SK-N-SH (cell line): ENCODE measurements around the gene APOBEC2. TPM values are rescaled to one million over a fixed set of nuclear protein-coding genes. Genes with fewer than 3 reads are reported as not detected.
"Not testable (repeated sequence)": the region's sequence is repeated elsewhere in the genome, so short reads cannot be mapped to it uniquely, and the experiment has no call there.

ENCODE experiments used
- CTCF ChIA-PET: fragments of 300-600, 350-600 bp; formaldehyde crosslinking; extraction: SDS; loops from one replicate; lab custom pipeline; 2021; lab: Yijun Ruan, JAX
- POLR2A ChIA-PET: fragments of 350-600 bp; sonication (Branson Sonifier 250); formaldehyde crosslinking; extraction: SDS; loops from one replicate; lab custom pipeline; 2020; ENCODE audit warnings: antibody characterized with exemption, inconsistent platforms; lab: Yijun Ruan, JAX
- DNase-seq: peaks from one replicate; pipeline ENCODE4 v3.0.0; 2012
- H2AFZ ChIP-seq: fragments of 200-600 bp; sonication (generic); 2 replicates; pipeline ENCODE4 v1.8.1; 2016; ENCODE audit warnings: antibody characterized with exemption, mild to moderate bottlenecking, low read depth
- H3F3A ChIP-seq: fragments of 200-600 bp; sonication (generic); replicated peaks from 2 replicates; pipeline ENCODE3; 2016; ENCODE audit warnings: antibody characterized with exemption, mild to moderate bottlenecking; ENCODE audit not compliant: insufficient read depth
- H3K27ac ChIP-seq, 2 experiments: fragments of 200-500 bp in 1 of 2; fragments of 200-600 bp in 1 of 2; sonication (Bioruptor generic) in 1 of 2; sonication (generic), shearing (Covaris generic) in 1 of 2; 2 replicates each; pipeline versions ENCODE4 v1.5.1 to v1.6.1; 2014 to 2016; ENCODE audit warnings: low read depth in 2 of 2, inconsistent platforms in 1 of 2, low read length in 1 of 2, mild to moderate bottlenecking in 1 of 2, mixed read lengths in 1 of 2
- H3K27me3 ChIP-seq: fragments of 200-600 bp; sonication (generic), shearing (Covaris generic); 2 replicates; pipeline ENCODE4 v1.6.1; 2016; ENCODE audit warnings: mixed run types; ENCODE audit not compliant: insufficient read depth
- H3K36me3 ChIP-seq, 2 experiments: fragments of 200-500 bp in 1 of 2; fragments of 200-600 bp in 1 of 2; sonication (Bioruptor generic) in 1 of 2; sonication (generic) in 1 of 2; replicated peaks in 1 of 2; 2 replicates each; pipeline versions ENCODE3 to v1.5.1; 2014 to 2016; ENCODE audit warnings: low read length in 1 of 2, mild to moderate bottlenecking in 1 of 2; ENCODE audit not compliant: insufficient read depth in 2 of 2, control insufficient read depth in 1 of 2
- H3K4me1 ChIP-seq, 2 experiments: fragments of 200-500 bp in 1 of 2; fragments of 200-600 bp in 1 of 2; sonication (Bioruptor generic) in 1 of 2; sonication (generic), shearing (Covaris generic) in 1 of 2; 2 replicates each; pipeline versions ENCODE4 v1.5.1 to v1.6.1; 2014 to 2016; ENCODE audit warnings: low read depth in 1 of 2, low read length in 1 of 2, mixed run types in 1 of 2; ENCODE audit not compliant: insufficient read depth in 2 of 2, control insufficient read depth in 1 of 2
- H3K4me2 ChIP-seq: fragments of 200-600 bp; sonication (generic), shearing (Covaris generic); 2 replicates; pipeline ENCODE4 v1.6.1; 2017; ENCODE audit warnings: mixed run types
- H3K4me3 ChIP-seq, 2 experiments: fragments of 200-500 bp in 1 of 2; fragments of 200-600 bp in 1 of 2; sonication (Bioruptor generic) in 1 of 2; sonication (generic), shearing (Covaris generic) in 1 of 2; 2 replicates each; pipeline versions ENCODE4 v1.5.1 to v1.8.1; 2014 to 2016; ENCODE audit warnings: low read depth in 2 of 2, inconsistent platforms in 1 of 2, low read length in 1 of 2, mild to moderate bottlenecking in 1 of 2, mixed read lengths in 1 of 2, moderate library complexity in 1 of 2
- H3K79me2 ChIP-seq: fragments of 200-600 bp; sonication (generic); 2 replicates; pipeline ENCODE4 v1.8.1; 2017; ENCODE audit warnings: mild to moderate bottlenecking; ENCODE audit not compliant: insufficient read depth
- H3K9ac ChIP-seq: fragments of 200-600 bp; sonication (generic); 2 replicates; pipeline ENCODE4 v1.6.1; 2017; ENCODE audit warnings: mixed run types
- H3K9me2 ChIP-seq: fragments of 200-600 bp; sonication (generic); 2 replicates; pipeline ENCODE4 v1.6.1; 2017; ENCODE audit warnings: mixed run types
- H3K9me3 ChIP-seq: fragments of 200-600 bp; sonication (generic); 2 replicates; pipeline ENCODE4 v1.6.1; 2017; ENCODE audit warnings: mixed run types, mild to moderate bottlenecking, moderate library complexity
- H4K20me1 ChIP-seq: fragments of 200-600 bp; sonication (generic); 2 replicates; pipeline ENCODE4 v1.6.1; 2017; ENCODE audit warnings: mild to moderate bottlenecking, mixed run types; ENCODE audit not compliant: insufficient read depth
- EZH2phosphoT487 ChIP-seq: fragments of 200-600 bp; sonication (generic); IDR thresholded peaks from 2 replicates; pipeline ENCODE4 v1.6.1; 2017; ENCODE audit warnings: low read depth, mixed run types, mild to moderate bottlenecking, antibody characterized with exemption, moderate library complexity, borderline replicate concordance
- FOSL2 ChIP-seq: IDR thresholded peaks from 2 replicates; pipeline ENCODE4 v1.4.0; 2012; ENCODE audit warnings: low read depth, mild to moderate bottlenecking, moderate library complexity, borderline replicate concordance
- FOXJ3 ChIP-seq: sonication (generic); formaldehyde crosslinking; IDR thresholded peaks from 2 replicates; pipeline ENCODE4 v1.5.1; 2020; ENCODE audit warnings: mild to moderate bottlenecking, missing genetic modification reagents
- FOXM1 ChIP-seq: IDR thresholded peaks from 2 replicates; pipeline ENCODE4 v1.4.0; 2012; ENCODE audit warnings: low read depth, mild to moderate bottlenecking
- GABPA ChIP-seq: IDR thresholded peaks from 2 replicates; pipeline ENCODE4 v1.4.0; 2012; ENCODE audit warnings: low read depth, mild to moderate bottlenecking
- GATA2 ChIP-seq: sonication (generic); formaldehyde crosslinking; IDR thresholded peaks from 2 replicates; pipeline ENCODE4 v1.5.0; 2020; ENCODE audit warnings: mild to moderate bottlenecking, missing genetic modification reagents
- RAD21 ChIP-seq: IDR thresholded peaks from 2 replicates; pipeline ENCODE4 v1.6.1; 2012; ENCODE audit warnings: mild to moderate bottlenecking, low read length
- RCOR1 ChIP-seq: fragments of 150-350 bp; IDR thresholded peaks from 2 replicates; pipeline ENCODE4 v1.6.1; 2017; ENCODE audit warnings: antibody characterized with exemption, low read length
- RXRA ChIP-seq: IDR thresholded peaks from 2 replicates; pipeline ENCODE4 v1.4.0; 2012; ENCODE audit warnings: low read depth, mild to moderate bottlenecking, borderline replicate concordance
- SMC3 ChIP-seq: IDR thresholded peaks from 2 replicates; pipeline ENCODE4 v1.6.1; 2012; ENCODE audit warnings: low read depth, low read length, improper control_type of control experiment
- TAF1 ChIP-seq: IDR thresholded peaks from 2 replicates; pipeline ENCODE4 v1.6.1; 2012; ENCODE audit warnings: low read depth, mild to moderate bottlenecking, low read length, moderate library complexity, borderline replicate concordance
- TCF12 ChIP-seq: IDR thresholded peaks from 2 replicates; pipeline ENCODE4 v1.4.0; 2012
- TEAD4 ChIP-seq: IDR thresholded peaks from 2 replicates; pipeline ENCODE4 v1.4.0; 2012; ENCODE audit warnings: mild to moderate bottlenecking, borderline replicate concordance; ENCODE audit not compliant: insufficient read depth
- WGBS: methylation state at CpG from one replicate; pipeline ENCODE4 v1.1.6; 2017; ENCODE audit warnings: low lambda C conversion rate; 5-methylcytosine and 5-hydroxymethylcytosine counted together
- polyA plus RNA-seq, 3 experiments: library from polyadenylated mRNA; depleted of rRNA; stranded (reverse); fragments of >200 nt; gene quantifications; 2 replicates each; pipeline ENCODE4 v1.2.3, GENCODE V29; 2012
- TF ChIP-seq, protein P1 (sequence below): IDR thresholded peaks from 2 replicates; pipeline ENCODE4 v1.6.1; 2012; ENCODE audit warnings: mild to moderate bottlenecking, low read depth, low read length, moderate library complexity
- TF ChIP-seq, protein P2 (sequence below): fragments of 150-350 bp; IDR thresholded peaks from 2 replicates; pipeline ENCODE4 v1.6.1; 2017; ENCODE audit warnings: antibody characterized with exemption, low read length, low read depth, borderline replicate concordance
- TF ChIP-seq, protein P3 (sequence below): IDR thresholded peaks from 2 replicates; pipeline ENCODE4 v1.4.0; 2012; ENCODE audit warnings: low read depth

Gene APOBEC2
- polyA plus RNA-seq, 1 of the 3 experiments (the other 2 are of a cell fraction) = not detected

DNA sequence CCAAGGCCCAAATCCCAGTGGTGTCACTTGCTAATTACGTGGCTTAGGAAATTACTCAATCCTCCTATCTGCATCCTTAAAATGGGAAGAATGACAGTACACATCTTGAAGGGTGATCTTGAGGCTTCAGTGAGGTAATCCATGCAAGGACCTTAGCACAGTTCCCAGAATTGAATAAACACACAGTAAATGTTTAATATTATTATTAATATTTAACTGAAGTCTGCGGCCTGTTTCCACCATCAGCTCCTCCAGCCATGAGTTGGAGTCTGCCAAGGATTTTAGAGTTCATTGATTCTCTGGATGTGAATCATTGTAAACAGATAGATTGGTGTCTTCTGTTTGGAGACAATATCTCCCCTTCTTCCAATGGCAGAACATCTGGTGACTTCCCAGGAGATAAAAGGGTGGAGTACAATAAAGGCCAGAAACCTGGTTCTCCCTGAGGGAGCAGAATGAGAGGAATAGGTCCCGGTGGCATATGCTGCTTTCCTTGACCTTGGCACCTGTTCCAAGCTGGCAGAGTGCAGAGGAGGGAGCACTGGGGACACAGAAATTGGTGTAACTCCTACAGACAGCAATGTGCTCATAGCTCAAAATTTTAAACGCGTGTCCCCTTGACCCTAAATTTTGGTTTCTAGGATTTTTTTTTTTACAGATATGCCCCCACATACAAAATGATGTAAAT, 39.4 kb upstream of the APOBEC2 start:
- Histone ChIP-seq H3K27ac (no peak overlapping the region), H3F3A (no peaks in the 10 kb centered on the region), H3K36me3 (no peaks in the 10 kb centered on the region), H3K27me3 (no peaks in the 10 kb centered on the region; the same call in 1 of the 2 replicates), H3K9me3 (no peaks in the 10 kb centered on the region), H3K79me2 (no peaks in the 10 kb centered on the region), H3K9ac (no peak overlapping the region), H3K4me2 (no peak overlapping the region), H3K4me3 (no peak overlapping the region), H3K4me1 (peaks cover 0 to 5% of the 10 kb centered on the region in 2 experiments; a peak in 1 of 4 replicates), H2AFZ (no peak overlapping the region), H4K20me1 (no peaks in the 10 kb centered on the region), H3K9me2 (no peaks in the 10 kb centered on the region)
- TF ChIP-seq TAF1 (no peak), RAD21 (no peak), EZH2phosphoT487 (no peak), TCF12 (no peak), FOSL2 (no peak), SMC3 (no peak)
- TF ChIP-seq, protein P1, sequence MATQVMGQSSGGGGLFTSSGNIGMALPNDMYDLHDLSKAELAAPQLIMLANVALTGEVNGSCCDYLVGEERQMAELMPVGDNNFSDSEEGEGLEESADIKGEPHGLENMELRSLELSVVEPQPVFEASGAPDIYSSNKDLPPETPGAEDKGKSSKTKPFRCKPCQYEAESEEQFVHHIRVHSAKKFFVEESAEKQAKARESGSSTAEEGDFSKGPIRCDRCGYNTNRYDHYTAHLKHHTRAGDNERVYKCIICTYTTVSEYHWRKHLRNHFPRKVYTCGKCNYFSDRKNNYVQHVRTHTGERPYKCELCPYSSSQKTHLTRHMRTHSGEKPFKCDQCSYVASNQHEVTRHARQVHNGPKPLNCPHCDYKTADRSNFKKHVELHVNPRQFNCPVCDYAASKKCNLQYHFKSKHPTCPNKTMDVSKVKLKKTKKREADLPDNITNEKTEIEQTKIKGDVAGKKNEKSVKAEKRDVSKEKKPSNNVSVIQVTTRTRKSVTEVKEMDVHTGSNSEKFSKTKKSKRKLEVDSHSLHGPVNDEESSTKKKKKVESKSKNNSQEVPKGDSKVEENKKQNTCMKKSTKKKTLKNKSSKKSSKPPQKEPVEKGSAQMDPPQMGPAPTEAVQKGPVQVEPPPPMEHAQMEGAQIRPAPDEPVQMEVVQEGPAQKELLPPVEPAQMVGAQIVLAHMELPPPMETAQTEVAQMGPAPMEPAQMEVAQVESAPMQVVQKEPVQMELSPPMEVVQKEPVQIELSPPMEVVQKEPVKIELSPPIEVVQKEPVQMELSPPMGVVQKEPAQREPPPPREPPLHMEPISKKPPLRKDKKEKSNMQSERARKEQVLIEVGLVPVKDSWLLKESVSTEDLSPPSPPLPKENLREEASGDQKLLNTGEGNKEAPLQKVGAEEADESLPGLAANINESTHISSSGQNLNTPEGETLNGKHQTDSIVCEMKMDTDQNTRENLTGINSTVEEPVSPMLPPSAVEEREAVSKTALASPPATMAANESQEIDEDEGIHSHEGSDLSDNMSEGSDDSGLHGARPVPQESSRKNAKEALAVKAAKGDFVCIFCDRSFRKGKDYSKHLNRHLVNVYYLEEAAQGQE = no peak
- TF ChIP-seq, protein P2, sequence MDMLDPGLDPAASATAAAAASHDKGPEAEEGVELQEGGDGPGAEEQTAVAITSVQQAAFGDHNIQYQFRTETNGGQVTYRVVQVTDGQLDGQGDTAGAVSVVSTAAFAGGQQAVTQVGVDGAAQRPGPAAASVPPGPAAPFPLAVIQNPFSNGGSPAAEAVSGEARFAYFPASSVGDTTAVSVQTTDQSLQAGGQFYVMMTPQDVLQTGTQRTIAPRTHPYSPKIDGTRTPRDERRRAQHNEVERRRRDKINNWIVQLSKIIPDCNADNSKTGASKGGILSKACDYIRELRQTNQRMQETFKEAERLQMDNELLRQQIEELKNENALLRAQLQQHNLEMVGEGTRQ = no peak
- TF ChIP-seq, protein P3, sequence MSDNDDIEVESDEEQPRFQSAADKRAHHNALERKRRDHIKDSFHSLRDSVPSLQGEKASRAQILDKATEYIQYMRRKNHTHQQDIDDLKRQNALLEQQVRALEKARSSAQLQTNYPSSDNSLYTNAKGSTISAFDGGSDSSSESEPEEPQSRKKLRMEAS = no peak
- no peak for DNase-seq
- CTCF ChIA-PET = interaction anchor here (0.6 to 2.6 kb wide), 4 partner anchors 14 to 1250 kb away, joined by 3 to 18 read pairs (median 4); no protein-coding TSS in a partner anchor
- POLR2A ChIA-PET = no interaction called here
- 64% methylated on average over 5 of the region's 5 CpGs for WGBS

DNA sequence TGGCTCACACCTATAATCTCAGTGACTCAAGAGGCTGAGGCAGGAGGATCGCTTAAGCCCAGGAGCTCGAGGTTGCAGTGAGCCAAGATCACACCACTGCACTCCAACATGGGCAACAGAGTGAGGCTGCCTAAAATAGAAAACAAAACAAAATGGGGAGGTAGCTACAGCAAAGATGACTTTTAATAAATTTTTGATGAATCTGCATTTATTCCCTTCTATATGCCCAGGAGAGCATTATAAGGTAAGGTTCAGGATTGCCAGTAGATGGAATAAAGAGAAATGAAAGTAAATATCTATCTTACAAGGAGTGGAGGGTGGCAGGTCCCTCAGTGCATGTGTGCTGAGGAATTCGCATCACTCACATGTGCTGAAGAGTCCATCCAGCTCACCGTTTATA, 38.2 kb upstream of the APOBEC2 start:
- no peak for TF ChIP-seq FOSL2
- TF ChIP-seq FOXM1 = no peak
- no peak for TF ChIP-seq FOXJ3
- TF ChIP-seq TCF12 = no peak
- TF ChIP-seq TEAD4 = no peak
- no peak for TF ChIP-seq RCOR1
- no peak for TF ChIP-seq RXRA
- no peak for TF ChIP-seq GATA2 (CRISPR knock-in tag)
- TF ChIP-seq GABPA = no peak
- Histone ChIP-seq H3K27me3 (no peaks in the 10 kb centered on the region; the same call in 1 of the 2 replicates), H3K4me3 (no peak overlapping the region), H3K9me2 (no peaks in the 10 kb centered on the region), H3K4me1 (peaks cover 0 to 5% of the 10 kb centered on the region in 2 experiments; a peak in 1 of 4 replicates), H3K9me3 (no peaks in the 10 kb centered on the region), H3K4me2 (no peak overlapping the region), H4K20me1 (no peaks in the 10 kb centered on the region), H3K27ac (no peak overlapping the region), H2AFZ (no peak overlapping the region), H3K9ac (no peak overlapping the region), H3K36me3 (no peaks in the 10 kb centered on the region), H3F3A (no peaks in the 10 kb centered on the region), H3K79me2 (no peaks in the 10 kb centered on the region)
- WGBS = 69% methylated on average over 4 of the region's 4 CpGs
- DNase-seq = no peak
- ChIA-PET CTCF (interaction anchor here (1.2 to 2.6 kb wide), 3 partner anchors 13 to 51 kb away, joined by 4 to 18 read pairs (median 4); no protein-coding TSS in a partner anchor), POLR2A (no interaction called here)

DNA sequence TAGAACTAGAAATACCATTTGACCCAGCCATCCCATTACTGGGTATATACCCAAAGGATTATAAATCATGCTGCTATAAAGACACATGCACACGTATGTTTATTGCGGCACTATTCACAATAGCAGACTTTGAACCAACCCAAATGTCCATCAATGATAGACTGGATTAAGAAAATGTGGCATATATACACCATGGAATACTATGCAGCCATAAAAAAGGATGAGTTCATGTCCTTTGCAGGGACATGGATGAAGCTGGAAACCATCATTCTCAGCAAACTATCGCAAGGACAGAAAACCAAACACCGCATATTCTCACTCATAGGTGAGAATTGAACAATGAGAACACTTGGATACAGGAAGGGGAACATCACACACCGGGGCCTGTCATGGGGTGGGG, 37.1 kb upstream of the APOBEC2 start:
- H2AFZ ChIP-seq, H3K9me3 ChIP-seq, H3F3A ChIP-seq, H3K4me3 ChIP-seq, H3K79me2 ChIP-seq, DNase-seq, H3K4me2 ChIP-seq, H3K36me3 ChIP-seq, H4K20me1 ChIP-seq, H3K27me3 ChIP-seq, H3K27ac ChIP-seq, POLR2A ChIA-PET, H3K9ac ChIP-seq, H3K9me2 ChIP-seq, H3K4me1 ChIP-seq: not testable (repeated sequence)
- CTCF ChIA-PET = interaction anchor here (1.2 kb wide), 1 partner anchor 16 kb away, joined by 4 read pairs; no protein-coding TSS in a partner anchor
- 84% methylated on average over 5 of the region's 5 CpGs for WGBS
